NCI-H446 treated with DMSO at 0.1 percent for 48 hours (cell line): Measurements from ENCODE around the gene ZNF384.

ENCODE experiments used
- DNase-seq: peaks from one replicate; lab custom pipeline; 2025; lab: John Stamatoyannopoulos, UW

ZNF384 gene

DNA sequence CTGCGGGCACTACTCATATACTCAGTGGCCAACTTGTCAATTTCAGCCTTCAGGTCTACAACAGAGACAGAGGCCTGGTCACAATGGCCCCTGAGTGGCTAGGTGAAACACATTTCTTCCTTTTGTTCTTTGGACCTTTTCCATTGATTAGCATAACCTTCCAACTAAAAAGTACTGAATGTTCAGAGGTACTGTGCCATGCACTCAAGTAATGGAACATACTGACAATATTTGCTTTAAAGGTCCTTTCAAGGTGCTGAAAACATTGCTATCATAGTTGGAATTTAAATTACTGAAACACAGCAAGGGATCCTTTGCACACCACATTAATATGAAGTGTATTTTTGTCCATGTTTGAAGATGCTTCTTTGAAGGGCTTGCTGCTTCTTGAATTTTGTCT, 35.8 kb downstream of the ZNF384 start:
- DNase-seq: no peak

DNA sequence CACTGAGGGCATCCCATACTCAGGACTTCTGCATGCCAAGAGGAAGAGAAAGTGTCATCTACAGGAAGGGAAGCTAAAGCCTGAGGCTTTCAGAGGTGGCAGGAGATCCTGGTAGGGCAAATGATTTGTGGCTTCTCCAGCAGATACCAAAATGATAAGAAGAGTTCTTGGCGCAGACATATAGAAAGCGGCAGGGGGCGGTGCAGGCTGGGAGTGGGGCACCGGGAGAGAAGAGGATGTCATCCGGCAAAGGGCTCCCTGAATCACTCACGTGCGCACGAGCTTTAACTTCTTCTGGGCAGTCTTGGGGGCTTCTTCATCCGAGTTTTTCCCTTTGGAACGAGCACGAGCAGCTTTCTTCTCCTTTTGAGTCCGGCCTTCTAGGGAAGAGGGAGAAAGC, 36.8 kb downstream of the ZNF384 start:
- DNase-seq: no peak

DNA sequence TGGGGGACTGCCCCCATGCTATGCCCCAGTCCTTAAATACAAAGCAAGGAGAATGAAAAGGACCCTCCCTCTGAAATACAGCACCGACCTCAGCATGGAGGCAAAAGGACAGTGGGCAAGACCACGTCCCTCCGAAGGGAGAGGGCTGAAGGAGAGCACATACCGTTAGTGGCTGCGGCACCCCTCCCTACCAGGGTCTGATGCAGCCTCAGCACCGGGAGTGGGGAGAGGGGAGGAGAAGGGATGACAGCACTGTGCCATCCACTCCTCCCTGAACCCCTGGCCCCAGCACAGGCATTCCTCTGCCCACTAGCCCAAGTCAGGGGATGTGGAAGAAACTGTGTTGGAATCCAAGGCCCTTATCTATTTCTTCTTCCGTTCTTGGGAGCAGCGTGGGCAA, 38.3 kb downstream of the ZNF384 start:
- no peak for DNase-seq

DNA sequence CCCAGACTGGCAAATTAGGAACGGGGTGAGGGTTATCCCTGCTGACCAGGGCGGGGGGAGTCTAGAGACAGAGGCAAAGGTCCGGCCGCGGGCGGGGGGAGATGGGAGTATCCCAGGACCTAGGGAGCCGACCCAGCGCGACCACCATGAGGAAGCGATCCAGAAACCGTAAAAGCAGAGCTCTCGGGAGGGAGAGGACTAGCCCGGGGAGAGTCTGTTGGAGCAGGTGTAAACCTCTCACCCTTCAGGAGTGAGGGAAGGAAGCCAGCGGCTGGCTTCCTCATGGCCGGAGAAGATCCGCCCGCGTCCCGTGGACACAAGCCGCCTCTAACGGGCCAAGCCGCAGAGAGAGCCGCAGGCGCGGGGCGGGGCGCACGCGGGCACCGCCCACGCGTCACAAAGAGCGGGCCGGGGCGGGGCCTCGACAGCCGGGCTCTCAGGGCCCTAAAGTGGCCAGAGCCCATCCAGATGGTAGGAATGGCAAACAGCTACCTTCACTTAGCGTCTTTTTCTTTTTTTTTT, 42.0 kb downstream of the ZNF384 start, which contains the start of gene ACRBP:
TSS of gene ACRBP (minus strand) at position 350 of the 522 bp plus-strand sequence. CDS start at position 284, 66 bp downstream.
- DNase-seq: no peak

DNA sequence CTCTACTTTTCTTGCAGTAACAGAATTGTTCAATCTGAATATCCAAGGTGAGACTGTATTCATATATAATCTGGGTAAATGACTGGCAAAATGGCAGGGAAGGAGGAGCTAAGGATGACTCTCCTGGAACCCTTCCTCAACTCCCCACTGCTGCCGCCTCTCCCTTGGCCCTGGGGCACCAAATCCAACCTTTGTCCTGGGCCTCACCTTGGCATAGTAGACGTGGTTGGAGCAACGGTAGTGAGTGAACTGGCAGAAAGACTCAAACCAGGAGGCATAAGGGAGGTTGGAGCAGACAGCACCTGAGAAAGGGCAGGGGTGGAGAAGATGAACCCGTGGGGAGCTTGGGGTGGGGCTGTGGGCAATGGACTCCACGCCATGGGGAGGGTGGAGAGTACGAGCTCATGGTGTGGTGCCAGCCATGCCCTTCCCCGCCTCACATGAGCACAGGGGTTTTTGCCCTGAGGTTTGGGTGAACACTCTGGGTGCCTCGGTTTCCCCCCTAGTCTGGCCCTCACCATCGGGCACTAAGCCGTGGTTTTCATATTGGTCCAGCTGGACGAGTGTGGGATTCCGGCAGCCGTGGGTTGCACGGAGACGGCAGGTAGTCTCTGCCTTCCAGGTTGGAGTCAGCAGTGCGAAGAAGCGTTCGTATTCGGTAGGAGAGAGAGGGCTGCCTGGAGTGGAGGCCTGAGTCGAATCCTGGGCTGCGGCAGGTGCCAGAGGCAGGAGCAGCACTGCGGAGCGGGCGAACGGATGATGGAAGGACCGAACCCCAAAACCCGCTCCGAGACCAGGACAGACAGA, 42.7 kb downstream of the ZNF384 start:
- no peak for DNase-seq

DNA sequence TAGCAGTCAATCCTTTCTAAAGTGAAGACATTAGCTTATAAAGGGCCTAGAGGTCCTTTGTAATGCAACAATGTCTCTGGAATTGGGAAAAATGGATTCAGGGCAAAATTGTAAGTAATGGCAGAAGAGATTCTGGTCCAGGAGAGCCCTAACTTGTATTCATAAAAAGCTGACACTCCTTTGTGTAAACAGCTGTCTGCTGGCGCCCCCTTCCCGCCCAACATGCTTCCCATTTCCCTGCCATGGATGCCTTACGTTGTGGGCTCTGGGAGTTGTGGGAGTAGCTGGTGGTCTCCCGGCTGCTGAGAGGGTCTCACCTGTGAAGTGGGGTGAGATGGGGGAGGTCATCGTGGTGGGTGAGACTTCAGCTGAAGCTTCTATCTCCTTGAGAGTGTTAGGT, 44.3 kb downstream of the ZNF384 start:
- DNase-seq: no peak

DNA sequence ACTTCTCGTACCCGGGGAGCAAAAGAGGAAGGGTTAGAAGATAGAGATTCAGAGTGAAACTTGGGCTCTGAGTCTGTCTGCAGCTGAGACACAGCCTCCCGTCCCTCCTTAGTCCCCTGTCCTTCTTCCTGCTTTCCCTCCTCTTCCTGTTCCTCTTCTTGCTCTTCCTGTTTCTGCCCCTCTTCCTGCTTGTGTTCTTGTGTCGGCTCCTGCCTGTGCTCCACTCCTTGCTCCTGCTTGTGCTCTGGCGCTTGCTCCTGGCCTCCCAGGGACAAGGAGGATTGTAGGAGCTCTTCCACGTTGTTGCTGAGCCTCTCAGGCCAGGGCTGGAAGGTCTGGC, 44.9 kb downstream of the ZNF384 start:
- no peak for DNase-seq

DNA sequence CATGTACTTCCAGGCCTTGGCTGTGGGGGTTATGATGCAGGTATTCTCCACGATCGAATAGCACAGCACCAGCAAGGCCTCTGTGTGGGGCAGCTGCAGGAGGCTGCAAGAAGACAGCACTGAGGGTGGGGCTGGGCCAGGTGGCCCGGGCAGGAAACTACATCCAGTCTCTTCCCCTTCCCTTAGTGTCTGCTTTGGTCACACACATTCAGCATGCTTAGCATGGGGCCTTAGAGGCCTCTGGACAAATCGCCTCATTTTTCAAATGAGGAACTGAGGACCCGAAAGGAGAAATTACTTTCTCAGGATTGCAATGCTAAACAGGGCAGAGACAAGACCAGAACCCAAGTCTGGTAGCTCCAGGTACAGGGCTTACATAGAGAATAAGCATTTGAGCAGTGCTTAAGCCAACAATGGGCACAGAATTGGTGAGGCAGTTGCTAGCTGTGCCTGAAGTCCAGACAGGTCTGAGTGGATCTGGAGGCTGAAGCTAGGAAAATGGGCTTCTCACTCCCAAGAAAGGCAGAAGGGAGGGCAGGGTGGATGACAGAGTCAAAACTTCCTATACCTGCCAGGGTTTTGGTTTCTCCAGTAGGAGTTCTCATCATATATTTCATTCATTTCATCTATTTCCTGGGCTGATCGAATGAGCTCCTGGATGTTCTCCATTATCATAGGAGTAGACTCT, 45.5 kb downstream of the ZNF384 start:
- no peak for DNase-seq

DNA sequence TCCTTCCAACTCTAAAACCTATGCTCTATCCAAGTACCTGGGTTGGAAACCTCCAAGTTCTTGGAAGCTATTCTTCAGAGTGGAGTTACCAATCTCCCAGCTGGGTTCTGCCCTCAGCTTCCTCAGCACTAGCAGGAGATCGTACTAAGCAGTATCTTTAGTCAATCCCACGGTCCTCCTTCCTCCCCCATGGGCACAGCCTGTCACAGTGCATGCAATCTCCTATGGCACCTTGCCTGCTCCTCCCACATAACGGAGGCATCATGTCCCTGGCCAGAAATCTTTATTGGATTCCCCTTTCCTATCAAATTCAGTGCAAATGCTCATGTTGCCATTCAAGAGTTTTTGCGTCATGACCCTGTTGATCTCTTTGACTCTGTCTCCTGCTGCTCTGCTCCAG, 48.0 kb downstream of the ZNF384 start:
- no peak for DNase-seq

DNA sequence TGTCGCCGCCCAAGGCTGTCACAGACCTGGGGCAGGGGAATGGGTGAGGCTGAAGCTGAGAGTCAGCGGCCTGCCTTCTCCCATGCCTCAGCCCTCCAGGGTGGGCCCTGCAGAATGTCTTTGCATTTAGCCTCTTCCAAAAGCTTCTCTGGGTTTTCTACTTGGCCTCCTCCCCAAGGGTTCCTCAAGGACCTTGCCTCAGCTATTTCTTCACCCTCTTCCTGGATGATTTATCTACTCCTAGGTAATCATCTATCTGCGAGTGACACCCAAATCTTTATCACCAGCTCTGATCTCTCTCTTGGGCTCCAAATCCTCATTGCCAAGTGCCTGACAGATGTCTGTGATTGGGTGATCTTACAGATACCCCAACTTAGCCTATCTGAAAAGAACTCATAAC, 48.7 kb downstream of the ZNF384 start:
- DNase-seq: no peak

DNA sequence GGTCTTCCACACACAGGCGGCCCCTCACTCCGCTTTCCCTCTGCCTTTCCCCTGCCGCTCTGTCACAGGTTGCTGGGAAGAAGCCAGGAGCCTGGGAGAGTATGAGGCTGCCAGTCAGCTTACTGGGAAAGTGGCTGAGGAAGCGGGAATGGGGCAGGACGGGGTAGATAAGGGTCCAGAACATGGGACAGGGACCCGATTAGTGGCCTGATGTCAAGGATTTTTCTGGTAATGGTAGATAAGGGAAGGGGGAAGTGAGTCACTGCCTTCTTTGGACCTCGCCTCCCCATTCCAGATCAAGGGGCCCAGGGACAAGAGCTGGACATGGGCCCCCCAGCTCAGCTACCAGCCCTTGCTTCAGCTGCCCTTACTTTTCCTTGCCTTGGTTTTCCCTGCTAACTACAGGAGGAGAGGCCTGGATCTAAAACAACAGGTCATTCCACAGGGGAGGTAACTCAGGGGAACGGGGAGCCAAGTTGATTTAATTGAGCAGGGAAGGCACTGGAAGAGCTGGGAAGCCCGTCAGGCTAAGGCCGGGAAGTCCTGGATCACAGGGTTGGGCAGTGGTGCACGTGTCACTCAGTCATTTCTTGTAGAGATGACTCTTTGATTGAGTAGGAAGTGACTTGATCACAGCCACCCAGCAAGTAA, 49.9 kb downstream of the ZNF384 start:
- DNase-seq: no peak

DNA sequence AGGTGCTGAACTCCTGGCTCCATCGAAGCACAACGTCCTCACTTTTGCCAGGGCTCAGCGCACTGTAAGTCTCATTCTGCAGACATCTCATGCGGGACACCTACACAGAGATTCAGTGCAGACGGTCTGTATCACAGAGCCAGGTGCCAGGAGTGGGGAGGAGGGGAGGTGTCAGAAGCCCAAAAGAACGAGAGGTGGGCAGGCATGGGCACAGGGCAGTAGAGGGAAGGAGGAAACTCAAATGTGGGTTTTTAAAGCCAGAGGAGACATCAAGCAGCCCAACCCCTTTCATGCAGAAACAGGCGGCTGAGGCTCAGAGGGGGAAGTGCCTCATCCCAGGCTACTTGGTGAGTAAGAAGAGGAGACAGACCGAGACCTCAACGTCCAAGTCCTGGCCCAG, 50.9 kb downstream of the ZNF384 start:
- no peak for DNase-seq

DNA sequence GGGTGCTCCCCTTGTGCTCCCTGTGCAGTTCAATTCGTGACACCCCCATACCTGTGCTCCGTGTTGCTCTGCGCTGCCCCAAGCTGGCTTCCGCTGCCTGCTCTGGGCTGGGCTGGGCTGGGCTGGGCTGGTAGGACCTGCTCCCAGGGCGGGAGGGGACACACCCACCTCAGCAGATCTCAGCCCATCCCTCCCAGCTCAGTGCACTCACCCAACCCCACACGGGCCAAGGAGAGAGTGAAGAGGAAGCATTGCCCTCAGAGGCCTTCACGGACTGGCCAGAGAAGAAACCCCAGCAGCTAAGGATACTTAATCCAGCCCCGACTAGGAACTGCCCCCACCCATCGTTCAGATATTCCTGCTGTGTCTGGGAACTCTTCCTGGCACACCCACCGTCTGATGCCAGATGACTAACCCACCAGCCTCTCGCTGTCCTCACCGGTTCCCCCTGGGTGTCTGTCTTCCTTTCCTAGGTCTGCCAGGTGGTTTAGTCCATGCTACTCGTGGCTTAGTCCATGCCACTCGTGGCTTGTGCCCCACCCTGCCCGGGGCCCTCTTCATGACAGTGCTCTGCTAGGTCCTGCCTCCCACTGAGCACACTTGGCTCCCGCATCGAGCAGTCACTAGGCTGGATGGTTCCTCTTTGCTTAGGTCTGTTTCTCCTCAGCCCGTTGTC, 53.2 kb downstream of the ZNF384 start, which contains the start of gene LPAR5:
TSS of gene LPAR5 (minus strand) at position 104 of the 676 bp plus-strand sequence. CDS start 14,711 bp downstream, outside the sequence.
- no peak for DNase-seq

DNA sequence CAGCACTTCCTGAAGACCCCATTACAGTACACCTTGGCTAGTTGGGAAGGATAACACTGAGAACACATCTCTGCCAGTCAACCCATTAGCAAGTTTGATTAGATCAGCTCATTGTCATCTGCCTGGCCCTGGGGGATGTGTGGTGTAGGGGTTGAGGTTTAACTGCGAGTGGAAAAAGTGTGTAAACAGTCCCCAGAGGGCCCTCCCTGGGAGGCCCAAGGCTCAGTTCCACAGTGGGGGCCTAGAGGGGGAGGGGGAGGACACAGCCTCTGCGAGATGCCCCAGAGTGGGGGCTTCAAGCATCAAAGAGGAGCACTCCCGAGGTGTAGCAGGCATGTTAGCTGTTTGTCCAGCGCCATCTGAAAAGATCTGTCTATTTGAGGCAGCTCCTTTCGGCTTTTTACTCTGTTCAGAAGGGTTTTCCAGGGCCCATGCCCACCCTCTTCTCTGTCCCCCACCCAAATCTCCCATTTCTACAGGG, 53.8 kb downstream of the ZNF384 start:
- no peak for DNase-seq

DNA sequence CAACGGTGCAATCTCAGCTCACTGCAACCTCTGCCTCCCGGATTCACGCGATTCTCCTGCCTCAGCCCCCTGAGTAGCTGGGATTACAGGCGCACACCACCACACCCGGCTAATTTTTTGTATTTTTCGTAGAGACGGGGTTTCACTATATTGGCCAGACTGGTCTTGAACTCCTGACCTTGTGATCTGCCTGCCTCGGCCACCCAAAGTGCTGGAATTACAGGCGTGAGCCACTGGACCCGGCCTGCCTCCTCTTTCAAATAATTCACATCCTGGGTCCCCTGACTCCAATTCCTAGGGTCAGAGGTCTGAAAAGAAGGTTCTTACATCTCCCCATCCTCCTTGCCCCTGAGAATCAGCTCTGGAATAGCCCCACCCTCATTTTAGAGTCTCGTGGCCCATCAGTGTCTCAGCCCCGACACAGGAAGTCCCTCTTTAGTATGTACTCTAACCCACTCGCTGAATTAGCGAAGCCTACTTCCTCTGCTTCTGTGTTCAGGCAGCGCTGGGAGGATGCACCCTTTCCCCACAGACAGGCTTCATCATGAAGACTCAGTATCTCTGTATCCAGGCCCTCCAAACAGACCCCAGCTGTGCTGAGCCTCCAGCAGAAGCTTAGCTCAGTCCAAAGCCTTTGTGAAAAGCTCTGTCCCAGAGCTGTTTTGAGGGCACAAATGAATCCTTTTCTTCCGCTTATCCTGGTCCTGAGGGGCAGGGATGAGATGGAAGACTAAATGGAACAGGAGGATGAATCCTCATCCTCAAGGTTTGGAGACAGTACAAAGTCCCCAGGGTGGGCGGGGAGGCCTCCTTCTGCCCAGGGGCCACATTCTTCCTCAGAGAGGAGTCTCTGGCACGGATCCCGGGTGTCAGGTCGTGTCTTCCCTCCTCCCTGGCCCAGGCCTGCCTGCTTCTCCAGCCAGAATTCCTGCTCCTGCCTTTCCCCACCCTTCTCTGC, 56.9 kb downstream of the ZNF384 start:
- DNase-seq: peak; percentile 27

DNA sequence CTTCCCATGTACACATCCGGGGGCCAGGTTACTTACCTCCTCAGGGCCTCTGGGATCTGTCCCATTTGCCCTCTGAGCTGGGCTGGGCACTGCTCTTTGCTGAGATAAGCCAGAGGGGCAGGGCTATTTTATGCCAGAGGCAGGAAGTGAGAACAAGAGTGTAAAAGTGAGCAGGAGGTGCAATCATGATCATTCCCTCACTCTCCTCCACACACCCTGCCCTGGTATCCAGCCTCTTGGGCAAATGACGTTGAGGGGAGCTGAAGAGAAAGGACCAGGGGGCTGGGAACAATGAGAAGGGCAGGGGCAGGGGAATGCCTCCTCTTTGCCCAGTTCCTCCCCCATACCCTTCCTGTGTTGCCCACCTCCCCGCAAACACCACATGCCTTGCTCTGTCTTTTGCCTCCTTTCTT, 57.6 kb downstream of the ZNF384 start:
- no peak for DNase-seq

DNA sequence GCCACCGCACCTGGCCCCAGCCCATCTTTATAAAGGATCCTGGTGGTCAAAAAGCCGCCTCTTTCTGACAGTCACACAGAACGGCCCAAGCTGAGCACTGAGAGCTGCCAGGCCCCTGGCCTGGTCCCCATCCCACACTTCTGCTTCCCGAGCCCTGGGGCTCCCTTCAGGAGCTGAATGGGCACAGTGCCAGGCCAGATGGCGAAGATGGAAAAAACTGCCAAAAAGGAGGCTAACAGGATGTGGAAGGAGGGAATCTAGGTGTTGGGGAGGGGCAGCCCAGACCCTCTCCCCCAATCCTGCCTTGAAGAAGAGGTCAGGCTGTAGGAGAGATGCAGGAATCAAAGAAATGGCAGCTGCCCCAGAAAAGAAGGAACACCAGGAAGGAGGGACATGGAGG, 58.4 kb downstream of the ZNF384 start:
- peak; percentile 35 for DNase-seq

DNA sequence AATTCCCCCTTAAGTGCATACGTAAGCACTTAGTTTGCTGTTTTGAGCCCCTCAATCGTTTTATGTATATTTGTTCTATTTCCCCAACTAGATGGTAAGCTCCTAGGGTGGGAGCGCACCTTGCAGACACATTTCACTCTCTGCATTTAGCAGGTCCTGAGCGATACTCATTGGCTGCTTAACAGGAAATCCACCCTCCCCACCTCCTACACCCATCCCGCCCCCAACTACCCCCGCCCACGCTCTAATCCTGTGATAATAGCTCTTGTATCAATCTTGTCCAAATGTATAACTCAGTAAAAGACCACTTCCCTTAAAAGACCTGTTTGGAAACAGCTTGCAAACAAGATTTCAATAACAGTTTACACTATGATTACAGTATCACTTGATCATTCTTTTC, 61.6 kb downstream of the ZNF384 start:
- no peak for DNase-seq

DNA sequence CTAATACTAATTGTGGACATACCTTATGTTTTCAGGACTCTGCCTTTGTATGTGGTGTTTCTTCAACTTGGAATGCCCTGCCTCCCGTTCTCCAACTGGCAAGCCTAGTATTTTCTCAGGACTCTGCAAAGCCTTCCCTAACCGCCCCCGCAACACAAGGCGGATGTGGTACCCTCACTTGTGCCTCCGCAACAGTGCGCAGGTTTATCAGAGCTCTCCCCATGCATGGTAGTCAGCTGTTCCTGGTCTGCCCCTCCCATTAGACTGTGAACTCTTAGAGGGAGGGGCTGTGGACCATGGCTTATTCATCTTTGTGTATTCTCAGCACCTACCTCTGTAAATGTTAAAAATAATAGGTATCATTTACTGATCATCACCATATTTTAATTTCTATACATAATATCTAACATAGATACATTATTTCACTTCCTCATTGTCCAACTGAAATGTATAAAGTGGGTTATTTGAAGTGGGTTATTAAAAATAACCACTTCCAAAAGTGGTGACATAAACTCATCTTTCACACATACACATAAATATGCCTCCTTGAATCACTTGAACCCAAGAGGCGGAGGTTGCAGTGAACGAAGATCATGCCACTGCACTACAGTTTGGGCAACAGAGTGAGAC, 62.4 kb downstream of the ZNF384 start:
- DNase-seq: no peak

DNA sequence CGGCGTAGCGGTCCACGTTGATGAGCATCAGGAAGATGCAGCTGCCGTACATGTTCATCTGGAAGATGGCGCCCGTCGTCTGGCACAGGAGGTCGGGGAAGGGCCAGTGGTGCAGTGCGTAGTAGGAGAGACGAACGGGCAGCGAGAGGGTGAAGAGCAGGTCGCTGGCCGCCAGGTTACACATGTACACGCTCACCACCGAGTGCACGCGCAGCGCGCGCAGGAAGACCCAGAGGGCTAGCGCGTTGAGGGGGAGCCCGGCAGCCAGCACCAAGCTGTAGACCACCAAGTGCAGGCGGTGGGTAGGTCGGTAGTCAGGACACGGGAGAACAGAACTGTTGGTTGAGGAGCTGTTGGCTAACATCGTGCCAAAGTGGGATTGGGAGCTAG, 68.3 kb downstream of the ZNF384 start:
- DNase-seq: no peak
